Activated CD4-positive, CD25-positive, alpha-beta regulatory T cell treated with anti-CD3 and anti-CD28 coated beads, Interleukin-2, amount 50 U/mL, for 24 hours (primary cell): Measurements from ENCODE around the gene TRIM43B.
A peak's percentile ranks its signal among the peaks of the same experiment; 100 is the strongest.
"Not testable (repeated sequence)": the region's sequence is repeated elsewhere in the genome, so short reads cannot be mapped to it uniquely, and the experiment has no call there.

Experiments used
- ATAC-seq, 2 donors: fragments of 150-1000 bp; cut with Tn5 transposase; one replicate each; pipeline ENCODE4 v1.10.0; 2021; ENCODE audit warnings: mild to moderate bottlenecking in 1 of 2, moderate library complexity in 1 of 2

The TRIM43B gene

GRCh38 chr2:95484654-95485053 lies at the start of gene TRIM43B:
Gene TRIM43B, minus strand, starts transcription at chr2:95484754. Its CDS starts 2,040 bp downstream, at chr2:95482714.
- ATAC-seq, result not testable (repeated sequence)

GRCh38 chr2:95531254-95531771 lies 46.8 kb upstream of the TRIM43B start:
- no peak for ATAC-seq

GRCh38 chr2:95530734-95531133 lies 46.2 kb upstream of the TRIM43B start:
- peak; percentile 71 to 80 for ATAC-seq

GRCh38 chr2:95526360-95527341 lies 42.1 kb upstream of the TRIM43B start:
- peak; percentile 70 to 72 for ATAC-seq

- no peak for ATAC-seq
These were observed 40.9 kb upstream of the TRIM43B start for GRCh38 chr2:95525294-95526035.

GRCh38 chr2:95524195-95524594 lies 39.6 kb upstream of the TRIM43B start:
- no peak for ATAC-seq

GRCh38 chr2:95514718-95515117 lies 30.2 kb upstream of the TRIM43B start:
- no peak for ATAC-seq

- not testable (repeated sequence) for ATAC-seq
These were observed 29.7 kb upstream of the TRIM43B start for GRCh38 chr2:95514226-95514625.

GRCh38 chr2:95509408-95509807 lies 24.9 kb upstream of the TRIM43B start:
- ATAC-seq, result no peak

- no peak for ATAC-seq
These were observed 20.7 kb upstream of the TRIM43B start for GRCh38 chr2:95505222-95505621.

- ATAC-seq, result no peak
These were observed 16.3 kb upstream of the TRIM43B start for GRCh38 chr2:95500854-95501253.

GRCh38 chr2:95492076-95492475 lies 7.5 kb upstream of the TRIM43B start:
- ATAC-seq, result not testable (repeated sequence)

GRCh38 chr2:95475025-95475424 lies 9.5 kb downstream of the TRIM43B start:
- ATAC-seq, result not testable (repeated sequence)

- not testable (repeated sequence) for ATAC-seq
These were observed 16.6 kb downstream of the TRIM43B start for GRCh38 chr2:95467984-95468383.

- not testable (repeated sequence) for ATAC-seq
These were observed 18.0 kb downstream of the TRIM43B start for GRCh38 chr2:95466572-95466971.

- not testable (repeated sequence) for ATAC-seq
These were observed 21.3 kb downstream of the TRIM43B start for GRCh38 chr2:95463292-95463691.

- not testable (repeated sequence) for ATAC-seq
These were observed 39.2 kb downstream of the TRIM43B start for GRCh38 chr2:95445317-95445716.

- ATAC-seq, result not testable (repeated sequence)
These were observed 42.0 kb downstream of the TRIM43B start for GRCh38 chr2:95442474-95443099.

- ATAC-seq, result not testable (repeated sequence)
These were observed 48.7 kb downstream of the TRIM43B start for GRCh38 chr2:95435872-95436209.

GRCh38 chr2:95435162-95435871 lies 49.2 kb downstream of the TRIM43B start:
- not testable (repeated sequence) for ATAC-seq

GRCh38 chr2:95434507-95435076 lies 50.0 kb downstream of the TRIM43B start:
- ATAC-seq, result not testable (repeated sequence)

GRCh38 chr2:95433973-95434372 lies 50.6 kb downstream of the TRIM43B start:
- not testable (repeated sequence) for ATAC-seq
